ENCODE results near the gene ASTL. TPM values are rescaled to one million over a fixed set of nuclear protein-coding genes. Genes with fewer than 3 reads are reported as not detected.
A peak's percentile ranks its signal among the peaks of the same experiment; 100 is the strongest.

ASTL gene
- total RNA-seq, 1 donor from 2014 or later = not detected

GRCh38 chr2:96092573-96092877 is 45.8 kb downstream of the ASTL start:
- Mint-ChIP-seq H3K9me3 (ENCODE audit: unreplicated experiment) (no peaks in the 10 kb centered on the region), H3K27me3 (ENCODE audit: unreplicated experiment) (peaks cover 24% of the 10 kb centered on the region), H3K36me3 (ENCODE audit: unreplicated experiment) (no peaks in the 10 kb centered on the region), H3K4me3 (ENCODE audit: unreplicated experiment) (no peak overlapping the region), H3K4me1 (ENCODE audit: unreplicated experiment) (peaks cover 8% of the 10 kb centered on the region), H3K27ac (ENCODE audit: unreplicated experiment) (no peak overlapping the region)
- TF ChIP-seq, protein P1, sequence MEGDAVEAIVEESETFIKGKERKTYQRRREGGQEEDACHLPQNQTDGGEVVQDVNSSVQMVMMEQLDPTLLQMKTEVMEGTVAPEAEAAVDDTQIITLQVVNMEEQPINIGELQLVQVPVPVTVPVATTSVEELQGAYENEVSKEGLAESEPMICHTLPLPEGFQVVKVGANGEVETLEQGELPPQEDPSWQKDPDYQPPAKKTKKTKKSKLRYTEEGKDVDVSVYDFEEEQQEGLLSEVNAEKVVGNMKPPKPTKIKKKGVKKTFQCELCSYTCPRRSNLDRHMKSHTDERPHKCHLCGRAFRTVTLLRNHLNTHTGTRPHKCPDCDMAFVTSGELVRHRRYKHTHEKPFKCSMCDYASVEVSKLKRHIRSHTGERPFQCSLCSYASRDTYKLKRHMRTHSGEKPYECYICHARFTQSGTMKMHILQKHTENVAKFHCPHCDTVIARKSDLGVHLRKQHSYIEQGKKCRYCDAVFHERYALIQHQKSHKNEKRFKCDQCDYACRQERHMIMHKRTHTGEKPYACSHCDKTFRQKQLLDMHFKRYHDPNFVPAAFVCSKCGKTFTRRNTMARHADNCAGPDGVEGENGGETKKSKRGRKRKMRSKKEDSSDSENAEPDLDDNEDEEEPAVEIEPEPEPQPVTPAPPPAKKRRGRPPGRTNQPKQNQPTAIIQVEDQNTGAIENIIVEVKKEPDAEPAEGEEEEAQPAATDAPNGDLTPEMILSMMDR (IDR thresholded peaks at IDR 0.05) = no peak
- DNase-seq (ENCODE audit: extremely low spot score, unreplicated experiment) = no peak

DNA sequence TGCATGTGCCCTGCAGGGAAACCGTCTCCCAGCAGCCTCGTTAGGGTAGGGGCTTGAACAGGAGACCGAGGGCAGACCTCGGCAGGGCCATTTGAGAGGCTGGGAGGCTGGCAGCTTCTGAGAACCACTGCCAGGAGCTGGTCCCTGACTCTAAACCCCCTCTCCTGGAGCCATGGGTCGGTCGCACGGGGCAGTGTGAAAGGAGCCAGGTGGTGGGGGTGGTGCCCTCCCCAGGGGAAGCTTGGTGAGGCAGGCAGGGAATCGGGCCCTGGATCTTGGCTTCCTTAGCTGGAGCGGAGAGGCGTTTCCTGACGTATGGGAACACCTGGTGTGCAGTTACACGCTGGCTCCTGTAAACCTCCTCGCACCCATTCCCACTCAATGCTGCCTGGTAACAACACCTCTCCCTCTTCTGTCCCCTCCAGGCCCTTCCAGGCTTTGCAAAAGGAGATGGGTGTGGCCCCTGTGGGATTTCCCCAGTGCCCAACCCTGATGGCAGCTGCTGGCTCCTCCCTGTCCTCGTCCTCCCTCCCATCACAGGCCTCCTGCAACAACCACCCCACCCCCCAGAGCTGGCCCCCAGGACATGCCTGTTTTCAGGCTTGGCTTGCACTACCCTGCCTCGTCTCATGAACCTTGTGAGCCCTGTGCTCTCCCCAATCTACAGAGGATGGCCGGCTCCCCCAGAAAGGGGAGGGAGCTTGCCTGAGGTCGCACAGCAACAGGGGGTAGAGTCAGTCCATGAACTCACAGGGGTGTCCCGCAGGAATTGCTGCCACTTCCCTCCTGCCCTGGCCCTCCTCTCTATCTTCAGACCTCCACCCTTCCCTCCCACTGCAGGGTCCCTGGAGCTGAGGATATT is 46.4 kb downstream of the ASTL start:
- peaks cover 8% of the 10 kb centered on the region for H3K4me1 Mint-ChIP-seq (ENCODE audit: unreplicated experiment)
- no peaks in the 10 kb centered on the region for H3K9me3 Mint-ChIP-seq (ENCODE audit: unreplicated experiment)
- TF ChIP-seq, protein P1 (IDR thresholded peaks at IDR 0.05) = no peak
- peak; percentile 77 for DNase-seq (ENCODE audit: extremely low spot score, unreplicated experiment)
- no peak overlapping the region for H3K27ac Mint-ChIP-seq (ENCODE audit: unreplicated experiment)
- H3K4me3 Mint-ChIP-seq (ENCODE audit: unreplicated experiment) = no peak overlapping the region
- H3K27me3 Mint-ChIP-seq (ENCODE audit: unreplicated experiment) = peaks cover 30% of the 10 kb centered on the region
- H3K36me3 Mint-ChIP-seq (ENCODE audit: unreplicated experiment) = no peaks in the 10 kb centered on the region

GRCh38 chr2:96091141-96091710 is 47.1 kb downstream of the ASTL start:
- Mint-ChIP-seq H3K9me3 (ENCODE audit: unreplicated experiment) (no peaks in the 10 kb centered on the region), H3K27ac (ENCODE audit: unreplicated experiment) (no peak overlapping the region), H3K36me3 (ENCODE audit: unreplicated experiment) (no peaks in the 10 kb centered on the region), H3K27me3 (ENCODE audit: unreplicated experiment) (peaks cover 32% of the 10 kb centered on the region), H3K4me1 (ENCODE audit: unreplicated experiment) (peaks cover 8% of the 10 kb centered on the region), H3K4me3 (ENCODE audit: unreplicated experiment) (no peak overlapping the region)
- DNase-seq (ENCODE audit: extremely low spot score, unreplicated experiment) = peak; percentile 71
- TF ChIP-seq, protein P1 (IDR thresholded peaks at IDR 0.05) = no peak

DNA sequence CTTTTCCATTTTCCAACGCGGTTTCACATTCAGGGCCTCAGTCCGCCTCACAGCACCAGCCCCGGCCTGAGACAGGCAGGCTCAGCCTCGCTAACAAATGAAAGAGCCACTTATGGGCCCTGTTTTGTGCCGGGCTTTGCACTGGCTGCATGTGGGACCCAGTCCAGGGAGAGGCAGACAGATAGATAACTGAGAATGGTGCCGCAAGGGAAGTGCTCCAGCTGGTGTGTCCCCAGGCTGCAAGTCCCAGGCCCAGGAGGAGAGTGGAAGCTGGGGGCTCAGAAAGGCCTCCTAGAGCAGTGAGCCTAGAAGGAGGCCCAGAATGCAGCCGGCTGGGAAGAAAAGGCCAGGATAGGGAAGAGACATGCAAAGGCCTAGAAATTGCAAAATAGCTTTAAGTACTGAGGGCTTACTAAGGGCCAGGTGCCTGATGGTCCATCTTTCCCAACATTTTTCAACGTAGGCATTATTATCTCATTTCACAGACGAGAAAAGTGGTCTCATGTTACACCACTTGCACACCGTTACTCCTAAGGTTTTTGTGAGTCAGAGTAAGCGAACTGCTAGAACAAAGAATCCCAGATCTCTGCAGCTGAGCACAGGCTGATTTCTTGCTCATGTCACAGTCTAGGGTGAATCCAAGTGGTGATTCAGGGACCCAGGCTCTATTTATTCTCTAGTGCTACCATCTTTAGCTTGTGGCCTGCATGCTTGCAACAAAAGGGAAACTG is 47.9 kb downstream of the ASTL start:
- no peak overlapping the region for H3K27ac Mint-ChIP-seq (ENCODE audit: unreplicated experiment)
- DNase-seq (ENCODE audit: extremely low spot score, unreplicated experiment) = peak; percentile 75
- peaks cover 8% of the 10 kb centered on the region for H3K4me1 Mint-ChIP-seq (ENCODE audit: unreplicated experiment)
- no peak overlapping the region for H3K4me3 Mint-ChIP-seq (ENCODE audit: unreplicated experiment)
- H3K9me3 Mint-ChIP-seq (ENCODE audit: unreplicated experiment) = no peaks in the 10 kb centered on the region
- TF ChIP-seq, protein P1 (IDR thresholded peaks at IDR 0.05) = no peak
- peaks cover 31% of the 10 kb centered on the region for H3K27me3 Mint-ChIP-seq (ENCODE audit: unreplicated experiment)
- no peaks in the 10 kb centered on the region for H3K36me3 Mint-ChIP-seq (ENCODE audit: unreplicated experiment)

Measured in osteocyte (in vitro differentiated cells).